HG03558 (cell line): ENCODE results near the gene UBE2J1.
"Not testable (repeated sequence)": the region's sequence is repeated elsewhere in the genome, so short reads cannot be mapped to it uniquely, and the experiment has no call there.

Experiments used
- ATAC-seq: cut with Tn5 transposase; IDR thresholded peaks from one replicate; pipeline ENCODE4 v1.9.1; 2021; ENCODE audit warnings: moderate number of reproducible peaks; ENCODE audit not compliant: unreplicated experiment; ENCODE audit errors: extremely low read depth

The UBE2J1 gene

GRCh38 chr6:89352278-89353117 lies at the start of gene UBE2J1:
Gene UBE2J1, minus strand, starts transcription at chr6:89352722. Its CDS starts 153 bp downstream, at chr6:89352569.
- ATAC-seq: no peak

GRCh38 chr6:89400912-89401399 lies 48.4 kb upstream of the UBE2J1 start:
- ATAC-seq: no peak

DNA sequence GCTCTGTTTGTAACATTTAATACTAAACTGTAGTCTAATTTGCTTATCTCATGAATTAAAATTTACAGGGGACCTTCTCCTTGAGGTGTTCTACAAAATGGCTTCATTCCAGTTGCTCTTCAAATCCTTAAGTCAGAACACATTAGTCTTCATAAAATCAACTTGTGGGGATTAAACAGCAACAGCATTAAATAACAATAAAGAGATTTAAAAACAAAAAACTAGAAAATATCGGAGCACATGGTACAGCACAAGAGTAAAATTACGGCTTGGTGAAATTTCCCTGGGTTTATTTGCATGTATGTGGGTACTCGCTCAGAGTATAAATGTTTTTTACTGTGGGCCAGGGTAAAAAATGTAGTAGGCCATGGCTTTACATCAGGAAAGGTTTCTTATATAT lies 47.5 kb upstream of the UBE2J1 start:
- ATAC-seq: no peak

DNA sequence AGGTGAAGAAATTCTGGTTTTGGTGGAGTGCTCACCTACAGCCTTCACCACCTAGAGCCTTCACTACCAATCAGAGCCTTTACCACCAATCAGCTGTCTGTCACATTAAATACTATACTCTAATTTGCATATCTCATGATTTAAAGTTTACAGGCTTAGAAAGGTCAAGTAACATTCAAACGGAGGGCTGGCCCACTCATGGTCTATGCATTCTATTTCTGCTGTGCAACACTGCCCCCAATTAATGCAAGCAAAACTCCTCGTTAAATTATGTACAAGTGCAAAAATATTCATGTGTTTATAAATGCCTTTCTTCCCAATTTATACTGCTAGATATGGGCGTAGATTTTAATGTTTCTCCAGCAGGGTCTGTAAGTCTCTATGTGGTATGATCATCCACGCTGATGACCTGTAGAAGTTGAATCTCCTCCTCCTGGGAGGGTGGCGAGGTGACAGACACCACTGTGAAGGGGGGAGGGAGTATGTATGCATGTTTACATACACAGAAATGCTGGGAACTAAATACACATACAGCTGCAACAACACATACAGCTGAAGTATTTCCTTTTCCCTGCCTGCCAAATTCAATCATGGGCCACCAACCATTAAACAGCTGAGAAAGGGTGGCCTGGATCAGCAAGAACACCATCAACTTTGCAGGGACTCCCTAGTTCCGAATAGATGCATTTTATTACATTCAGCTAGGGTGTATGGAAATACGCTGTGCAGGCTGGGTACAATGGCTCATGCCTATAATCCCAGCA lies 46.4 kb upstream of the UBE2J1 start:
- no peak for ATAC-seq

- not testable (repeated sequence) for ATAC-seq
Observed at GRCh38 chr6:89397884-89398283, 45.4 kb upstream of the UBE2J1 start.

- ATAC-seq: no peak
Observed at GRCh38 chr6:89393659-89394058, 41.1 kb upstream of the UBE2J1 start.

- ATAC-seq: no peak
Observed at GRCh38 chr6:89392823-89393222, 40.3 kb upstream of the UBE2J1 start.

- ATAC-seq: no peak
Observed at GRCh38 chr6:89388846-89389245, 36.3 kb upstream of the UBE2J1 start.

DNA sequence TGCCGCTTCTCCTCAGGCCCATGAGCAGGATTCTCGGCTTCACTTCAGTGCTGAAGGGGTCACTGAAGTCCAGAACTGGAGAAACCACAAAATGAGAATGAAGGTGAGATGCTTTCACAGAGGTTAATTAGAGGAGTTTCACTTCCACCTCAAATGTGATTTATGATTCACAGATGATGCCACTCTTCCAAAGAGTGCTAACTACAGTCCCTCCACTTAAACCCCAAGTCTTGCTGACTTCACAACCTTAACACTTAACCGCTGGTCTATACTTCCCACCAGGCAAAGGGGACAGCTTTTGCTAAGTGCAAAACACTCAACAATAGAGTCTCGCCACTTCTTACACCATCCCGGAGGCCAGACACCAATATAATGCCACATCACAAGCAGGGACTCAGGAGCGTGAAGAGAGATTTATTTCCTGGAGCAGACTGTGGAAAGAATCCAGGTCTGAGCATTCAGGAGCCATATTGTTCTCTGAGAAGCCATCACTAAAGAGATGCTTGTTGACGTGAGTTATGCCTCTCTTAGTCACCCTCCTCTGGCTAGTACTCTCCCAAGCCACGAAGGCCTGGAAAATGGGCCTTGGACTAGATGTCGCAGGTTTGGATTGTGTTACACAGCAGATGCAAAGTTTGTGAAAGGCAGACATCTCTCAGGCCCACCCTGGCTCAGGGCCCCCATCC lies 35.1 kb upstream of the UBE2J1 start:
- peak; percentile 88 for ATAC-seq

DNA sequence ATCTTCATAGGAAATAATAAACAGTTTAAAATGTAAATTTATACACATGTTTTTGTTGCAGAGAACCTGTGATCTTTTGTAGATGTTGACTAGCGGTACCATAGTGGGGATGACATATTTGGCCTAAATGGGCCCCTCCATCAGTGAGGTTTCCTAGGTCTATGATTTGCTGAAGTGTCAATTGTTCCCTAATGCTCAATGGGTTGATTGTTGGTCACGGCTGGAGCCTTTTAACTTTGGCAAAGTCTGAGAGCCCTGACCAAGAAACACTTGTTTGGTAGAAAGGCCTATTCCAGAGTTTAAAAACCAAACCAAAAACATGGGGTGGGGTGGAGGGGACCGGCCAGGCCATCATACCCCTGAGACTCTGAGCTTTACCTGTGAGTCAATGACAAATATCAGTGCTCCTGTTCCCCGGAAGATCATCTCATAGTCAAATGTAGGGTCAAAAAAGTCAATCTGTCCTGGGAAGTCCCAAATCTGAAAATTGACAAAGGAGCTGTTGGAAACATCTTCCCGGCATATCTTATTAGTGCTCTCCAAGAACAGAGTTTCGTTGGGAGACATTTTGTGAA lies 34.5 kb upstream of the UBE2J1 start:
- peak; percentile 3 for ATAC-seq

- ATAC-seq: no peak
Observed at GRCh38 chr6:89385846-89386245, 33.3 kb upstream of the UBE2J1 start.

GRCh38 chr6:89385156-89385667 lies 32.7 kb upstream of the UBE2J1 start:
- ATAC-seq: no peak

GRCh38 chr6:89381031-89381430 lies 28.5 kb upstream of the UBE2J1 start:
- no peak for ATAC-seq

DNA sequence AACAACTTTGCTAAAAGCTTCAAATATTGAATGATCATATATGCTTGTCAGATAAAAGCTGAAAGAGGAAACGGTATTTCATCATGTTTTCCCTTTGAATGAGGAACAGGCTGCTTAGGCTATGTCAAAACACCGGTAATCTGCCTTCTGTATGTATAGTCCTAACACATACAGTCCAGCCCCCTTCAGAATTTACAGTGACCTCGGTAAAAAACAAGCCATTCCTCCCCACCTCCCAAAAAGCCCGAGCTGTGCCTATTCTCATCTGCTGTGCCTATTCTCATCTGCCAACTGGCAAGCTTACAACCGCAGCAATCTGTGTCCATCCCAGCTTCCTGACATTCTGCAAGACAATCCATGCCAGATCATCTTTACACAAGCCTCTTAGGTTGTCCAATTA lies 26.8 kb upstream of the UBE2J1 start:
- no peak for ATAC-seq

DNA sequence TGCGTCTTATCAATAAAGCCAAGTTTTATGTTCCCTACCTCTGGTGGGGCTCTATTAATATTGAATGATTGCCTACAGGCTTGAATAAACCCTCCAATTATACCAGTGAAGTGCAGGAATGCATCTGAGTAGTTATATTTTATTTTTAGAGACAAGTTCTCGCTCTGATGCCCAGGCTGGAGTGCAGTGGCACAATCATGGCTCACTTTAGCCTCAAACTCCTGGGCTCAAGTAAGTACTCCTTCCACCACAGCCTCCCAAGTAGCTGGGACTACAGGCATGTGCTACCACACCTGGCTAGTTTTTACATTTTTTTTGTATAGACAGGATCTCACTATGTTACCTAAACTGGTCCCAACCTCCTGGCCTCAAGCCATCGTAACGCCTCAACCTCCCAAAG lies 26.1 kb upstream of the UBE2J1 start:
- ATAC-seq: no peak

DNA sequence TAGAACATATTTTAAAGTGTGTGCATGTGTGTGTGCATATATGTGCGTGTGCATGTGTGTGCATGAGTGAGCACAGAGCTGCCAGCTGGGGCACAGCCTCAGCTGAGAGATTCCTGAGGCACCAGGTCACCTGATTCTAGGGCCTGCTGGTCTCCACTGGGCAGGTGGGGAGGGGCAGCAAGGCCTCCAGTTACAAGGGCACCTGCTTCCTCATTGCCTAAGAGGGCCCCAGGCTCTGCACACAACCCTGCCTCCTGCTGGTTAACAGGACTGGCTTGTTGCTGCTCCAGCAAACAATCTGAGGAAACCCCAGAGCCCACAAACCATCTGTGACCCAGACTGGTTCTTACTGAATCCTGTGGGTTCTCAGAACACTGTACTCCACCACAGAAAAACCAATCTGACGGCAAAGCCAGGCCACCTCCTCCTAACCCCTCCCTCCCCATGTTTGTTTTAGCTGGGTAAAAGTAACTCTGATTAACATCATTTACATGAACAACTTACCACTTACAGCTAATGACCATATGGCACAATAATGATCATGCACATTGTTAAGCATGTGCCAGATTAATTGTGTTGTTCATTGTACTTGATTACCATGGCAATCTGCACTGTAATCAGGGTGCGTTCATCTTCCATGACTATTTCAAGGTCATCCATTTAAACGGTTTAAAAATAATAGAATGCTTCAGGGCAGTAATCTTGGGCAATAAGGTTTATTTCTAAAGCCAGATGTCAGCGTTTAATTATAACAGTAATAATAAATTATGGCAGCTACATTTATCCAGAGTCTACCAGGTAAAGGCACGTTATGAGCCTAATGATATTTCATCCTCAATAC lies 23.1 kb upstream of the UBE2J1 start:
- peak; percentile 50 for ATAC-seq

- ATAC-seq: no peak
Observed at GRCh38 chr6:89372506-89372901, 20.0 kb upstream of the UBE2J1 start.

GRCh38 chr6:89371849-89372505 lies 19.5 kb upstream of the UBE2J1 start:
- no peak for ATAC-seq

GRCh38 chr6:89368999-89369398 lies 16.5 kb upstream of the UBE2J1 start:
- no peak for ATAC-seq
